NCI-H460 (cell line): ENCODE measurements around the gene STK26. TPM values are rescaled to one million over a fixed set of nuclear protein-coding genes. Genes with fewer than 3 reads are reported as not detected.
"Not testable (repeated sequence)": the region's sequence is repeated elsewhere in the genome, so short reads cannot be mapped to it uniquely, and the experiment has no call there.

ENCODE experiments used
- DNase-seq: peaks from one replicate; pipeline ENCODE4 v3.0.0-alpha.2; 2016; ENCODE audit warnings: low read depth; ENCODE audit errors: extremely low read depth
- total RNA-seq: library from RNA; depleted of rRNA; stranded (reverse); fragments of >200 nt; shearing (Covaris generic); gene quantifications from 2 replicates; pipeline ENCODE4 v1.2.3, GENCODE V29; 2014

The STK26 gene
- total RNA-seq, 1 experiment from 2014 or later = 70.5 TPM

DNA sequence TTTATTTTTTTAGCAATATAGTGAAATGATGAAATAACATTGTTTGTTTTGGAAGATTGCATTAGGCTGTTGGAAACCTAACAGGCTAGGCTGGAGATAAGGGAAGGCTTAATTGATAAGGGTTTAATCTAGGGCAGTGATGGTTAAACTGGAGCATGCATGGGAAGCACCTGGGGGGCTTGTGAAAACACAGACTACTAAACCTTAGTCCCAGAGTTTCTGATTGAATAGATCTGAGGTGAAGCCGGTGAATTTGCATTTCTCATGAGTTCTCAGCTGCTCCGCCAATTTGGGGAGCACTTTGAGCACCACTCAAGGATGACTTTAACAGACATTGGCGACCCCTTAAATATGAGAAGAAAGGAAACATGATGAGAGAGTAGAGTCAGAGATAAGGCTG is 11.5 kb downstream of the STK26 start:
- no peak for DNase-seq

GRCh38 chrX:132037479-132037993 is 14.4 kb downstream of the STK26 start:
- no peak for DNase-seq

DNA sequence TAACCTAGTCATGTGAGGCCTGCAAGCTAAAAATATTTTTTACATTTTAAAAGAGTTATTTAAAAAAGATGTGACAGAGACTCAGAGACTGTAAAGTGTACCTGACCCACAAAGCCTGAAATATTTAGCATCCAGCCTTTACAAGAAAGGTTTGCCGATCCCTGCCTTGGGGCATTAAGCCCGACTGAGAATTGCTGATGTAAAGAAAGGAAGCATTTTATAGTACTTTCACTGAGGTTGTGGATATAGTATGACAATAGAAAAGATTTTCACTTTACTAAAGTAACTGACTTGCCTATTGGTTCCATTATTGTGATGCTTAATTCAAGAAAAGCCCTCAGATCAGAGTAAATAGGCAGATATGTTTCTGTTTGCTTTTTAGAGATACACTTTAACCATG is 17.0 kb downstream of the STK26 start:
- no peak for DNase-seq

GRCh38 chrX:132041015-132041414 is 17.9 kb downstream of the STK26 start:
- no peak for DNase-seq

- no peak for DNase-seq
These were observed 20.9 kb downstream of the STK26 start for GRCh38 chrX:132043977-132044376.

GRCh38 chrX:132044953-132045352 is 21.9 kb downstream of the STK26 start:
- no peak for DNase-seq

- DNase-seq = no peak
These were observed 22.4 kb downstream of the STK26 start for GRCh38 chrX:132045456-132045855.

GRCh38 chrX:132046533-132046932 is 23.4 kb downstream of the STK26 start:
- DNase-seq = no peak

GRCh38 chrX:132051778-132052177 is 28.7 kb downstream of the STK26 start:
- DNase-seq = not testable (repeated sequence)

- no peak for DNase-seq
These were observed 34.9 kb downstream of the STK26 start for GRCh38 chrX:132058050-132058449.

DNA sequence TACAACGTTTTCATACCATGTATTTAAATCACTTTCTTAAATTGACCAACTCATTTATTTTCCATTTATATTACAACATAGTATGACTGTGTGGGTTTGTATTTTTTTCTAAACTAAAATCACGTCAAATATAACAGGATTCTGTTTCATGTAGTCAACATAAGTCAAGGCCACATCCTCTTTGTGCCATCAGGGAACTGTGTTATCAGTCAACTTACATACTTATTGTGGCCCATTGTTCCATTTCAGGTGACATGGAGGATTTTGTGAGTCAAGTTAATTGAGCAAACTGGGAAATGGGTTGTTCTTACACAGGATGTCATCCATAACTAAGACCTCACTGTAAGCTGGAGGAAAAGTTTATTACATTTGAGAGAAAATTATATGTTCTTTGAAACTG is 35.9 kb downstream of the STK26 start:
- DNase-seq = no peak

DNA sequence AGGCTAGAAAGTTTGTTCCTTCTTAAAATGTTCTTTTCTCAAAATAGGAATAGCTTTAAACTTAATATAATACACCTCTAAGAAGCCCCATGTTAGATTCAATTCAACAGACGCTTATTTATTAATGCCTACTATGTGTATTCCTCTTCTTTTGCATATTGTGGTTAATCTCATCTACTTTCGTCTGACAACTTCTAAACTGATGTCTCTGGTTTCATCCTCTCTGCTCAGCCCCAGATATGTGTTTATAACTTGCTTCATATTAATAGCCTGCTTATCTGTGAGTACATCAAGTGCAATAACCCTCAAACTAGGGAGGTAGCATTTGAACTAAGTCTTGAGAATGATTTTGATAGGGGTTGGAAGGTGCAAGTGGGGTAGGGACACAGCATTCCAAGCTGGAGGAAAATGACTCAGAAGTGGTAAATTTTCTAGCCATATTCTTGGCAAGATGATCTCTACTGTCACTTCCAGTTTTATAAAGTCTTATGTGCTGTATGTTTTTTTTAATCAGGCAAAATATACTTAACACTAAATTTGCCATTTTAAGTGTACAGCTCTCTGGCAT is 37.0 kb downstream of the STK26 start:
- DNase-seq = no peak

DNA sequence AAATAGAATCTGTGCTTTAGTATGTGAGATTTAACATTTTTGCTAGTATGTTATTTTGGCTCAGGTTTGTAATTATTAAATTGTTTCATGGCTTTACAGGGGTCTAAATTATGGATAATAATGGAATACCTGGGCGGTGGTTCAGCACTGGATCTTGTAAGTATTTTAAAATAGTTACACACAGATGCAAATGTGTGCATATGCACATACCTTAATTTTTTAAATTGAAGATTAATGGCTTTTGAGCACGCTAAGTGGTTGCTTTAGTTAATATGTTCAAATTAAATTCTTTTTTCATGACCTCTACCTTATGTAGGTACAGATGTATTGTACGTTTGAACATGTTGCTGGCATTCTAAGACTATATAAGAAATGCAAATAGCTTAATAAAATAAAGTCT is 40.2 kb downstream of the STK26 start:
- no peak for DNase-seq

- DNase-seq = no peak
These were observed 40.8 kb downstream of the STK26 start for GRCh38 chrX:132063862-132064261.

DNA sequence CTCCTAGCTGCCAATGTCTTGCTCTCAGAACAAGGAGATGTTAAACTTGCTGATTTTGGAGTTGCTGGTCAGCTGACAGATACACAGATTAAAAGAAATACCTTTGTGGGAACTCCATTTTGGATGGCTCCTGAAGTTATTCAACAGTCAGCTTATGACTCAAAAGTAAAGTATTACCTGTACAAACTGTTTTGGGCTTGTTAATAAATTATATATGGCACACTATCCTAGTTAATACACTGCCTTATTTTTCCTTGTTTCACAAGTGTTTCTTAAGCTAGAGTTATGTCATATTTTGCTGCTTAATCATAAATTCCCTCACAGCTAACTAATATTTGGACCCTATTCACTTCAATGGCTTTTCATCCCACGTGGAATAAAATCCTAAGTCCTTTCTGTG is 45.3 kb downstream of the STK26 start:
- no peak for DNase-seq

DNA sequence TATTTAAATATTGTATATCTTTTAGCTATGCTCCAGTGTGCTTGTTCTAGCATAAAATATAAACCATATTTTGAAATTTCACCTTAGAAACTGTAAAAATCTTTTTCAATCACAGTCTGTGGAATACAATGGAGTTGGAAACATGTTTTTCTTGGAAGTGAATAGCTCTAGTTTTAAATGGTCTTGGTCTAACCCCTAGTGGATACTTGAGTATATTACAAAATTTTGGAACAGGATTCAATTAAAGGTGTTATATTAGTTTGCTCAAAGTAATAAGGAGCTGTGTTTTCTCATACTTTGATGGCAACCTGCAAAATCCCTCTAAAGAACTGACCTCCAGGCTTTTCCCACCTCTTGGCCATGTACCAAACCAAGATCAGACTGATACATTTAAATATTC is 48.2 kb downstream of the STK26 start:
- DNase-seq = peak; percentile 14

DNA sequence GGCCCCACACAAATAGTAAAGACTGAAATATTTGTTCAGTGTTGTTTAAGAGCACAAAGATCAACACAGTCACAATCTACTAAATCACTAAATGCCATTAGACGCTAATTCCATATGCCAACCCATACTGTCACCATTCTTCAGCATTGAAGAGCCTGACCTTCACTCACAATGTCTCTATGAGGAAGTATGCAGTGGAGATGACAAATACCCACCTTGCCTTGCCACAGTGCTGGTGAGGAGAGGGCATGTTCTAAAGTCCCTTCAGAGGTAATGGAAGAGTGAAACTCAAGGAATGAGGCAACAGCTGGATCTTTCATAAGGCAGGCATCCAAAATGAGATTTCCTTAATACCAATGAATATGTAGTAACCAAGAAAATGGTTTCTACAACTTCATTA is 54.3 kb downstream of the STK26 start:
- DNase-seq = no peak

GRCh38 chrX:132077912-132078311 is 54.8 kb downstream of the STK26 start:
- DNase-seq = no peak

- no peak for DNase-seq
These were observed 62.7 kb downstream of the STK26 start for GRCh38 chrX:132085786-132086185.

DNA sequence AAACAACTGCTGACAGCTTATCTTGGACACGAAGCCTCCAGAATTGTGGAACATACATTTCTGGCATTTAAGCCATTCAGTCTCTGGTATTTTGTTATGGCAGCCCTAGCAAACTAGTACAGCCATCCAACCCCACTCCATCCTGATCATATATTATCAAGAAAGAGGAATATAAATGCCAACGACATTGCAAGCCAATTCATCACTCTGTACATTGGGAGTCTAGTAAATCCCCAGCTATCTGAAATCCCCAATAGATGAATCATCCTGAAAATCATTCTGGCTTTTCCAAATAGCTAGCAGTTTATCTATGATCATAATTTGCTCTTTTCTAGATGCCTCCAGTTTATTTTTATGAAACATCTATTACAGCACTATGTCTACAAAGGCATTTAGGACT is 63.6 kb downstream of the STK26 start:
- no peak for DNase-seq

DNA sequence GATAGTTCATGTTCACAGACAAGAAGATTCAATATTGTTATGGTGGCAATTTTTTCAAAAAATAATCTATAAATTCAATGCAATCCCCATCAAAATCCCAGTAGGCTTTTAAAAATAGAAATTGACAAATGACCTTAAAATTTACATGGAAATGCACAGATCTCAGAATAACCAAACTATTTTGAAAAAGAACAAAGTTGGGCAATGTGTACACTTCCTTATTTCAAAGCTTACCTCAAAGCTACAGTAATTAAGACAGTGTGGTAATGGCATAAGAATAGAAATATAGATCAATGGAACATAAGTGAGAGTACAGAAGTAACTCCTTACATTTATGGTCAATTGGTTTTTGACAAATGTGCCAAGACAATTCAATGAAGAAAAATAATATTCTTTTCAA is 65.8 kb downstream of the STK26 start:
- no peak for DNase-seq

- no peak for DNase-seq
These were observed 67.5 kb downstream of the STK26 start for GRCh38 chrX:132090403-132091159.
